ENCODE measurements around the gene FARS2. TPM values are rescaled to one million over a fixed set of nuclear protein-coding genes. Genes with fewer than 3 reads are reported as not detected.

FARS2 gene
- total and polyA plus RNA-seq, 2 of the 13 experiments (the other 11 are each of a cell fraction or from before 2014, with no cell fraction given): 15.4 to 26.0 TPM

DNA sequence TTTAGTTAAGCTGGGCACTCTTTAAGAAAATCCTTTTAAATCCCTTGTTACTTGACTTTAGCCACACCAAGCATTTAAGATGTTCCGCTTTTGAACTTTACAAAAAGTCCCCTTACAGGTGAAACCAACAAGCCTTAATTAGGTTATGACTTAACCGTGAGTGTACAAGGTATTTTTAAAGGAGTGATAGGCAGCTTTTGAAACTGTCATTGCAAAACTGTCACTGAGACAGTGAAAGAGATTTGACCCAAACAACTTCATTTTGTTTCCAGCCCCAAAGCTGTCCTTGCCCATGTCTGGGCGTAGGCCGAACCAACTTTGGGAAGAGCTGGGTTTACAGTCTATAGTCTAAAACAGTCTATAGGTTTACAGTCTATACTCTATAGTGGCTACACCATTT lies 305.4 kb downstream of the FARS2 start:
- Histone ChIP-seq H3K9me3 (ENCODE audit: low read length) (no peaks in the 10 kb centered on the region), H3K27me3 (ENCODE audit: control insufficient read depth in 1 of 2, insufficient read depth in 2 of 2, low read length in 2 of 2) (no peaks in the 10 kb centered on the region), H4K20me1 (ENCODE audit: insufficient read depth, low read length) (no peaks in the 10 kb centered on the region), H3K79me2 (ENCODE audit: insufficient read depth, low read length) (no peaks in the 10 kb centered on the region), H3K36me3 (replicated peaks in 1 of 2; ENCODE audit: control insufficient read depth in 1 of 2, insufficient read depth in 2 of 2, low read length in 2 of 2) (no peaks in the 10 kb centered on the region), H3K4me2 (ENCODE audit: low read depth, low read length) (no peak overlapping the region), H3K4me1 (ENCODE audit: insufficient read depth, low read length) (peaks cover 11% of the 10 kb centered on the region; the same call in 1 of the 2 replicates), H3K4me3 (replicated peaks in 1 of 3; ENCODE audit: insufficient read depth in 1 of 3, low read depth in 2 of 3, low read length in 3 of 3) (no peak overlapping the region), H2AFZ (ENCODE audit: low read length) (no peak overlapping the region), H3K27ac (ENCODE audit: extremely low read length, insufficient read depth, low read length) (no peak overlapping the region), H3K9ac (ENCODE audit: insufficient read depth, low read depth, low read length) (no peak overlapping the region)
- DNase-seq (ENCODE audit: low spot score) (no peak), FAIRE-seq (no peak), ATAC-seq (no peak)
- in situ Hi-C loops (cut with HindIII; ENCODE audit: extremely low pct_ligation_motif_present, low pct_unique_long_range_greater_than_20kb) (no loop called here), intact Hi-C loops (cut with micrococcal nuclease; ENCODE audit: unreplicated experiment) (no loop called here)
- POLR2A ChIA-PET: no interaction called here
- WGBS (ENCODE audit: low lambda C conversion rate): 99% methylated on average over 4 of the region's 4 CpGs
- CTCF ChIA-PET (ENCODE audit: low intra/inter-chr PET ratio, low total read pairs): no interaction called here
- no TSS peak for BruUV-seq (replicated peaks)
- TF ChIP-seq, protein P1, sequence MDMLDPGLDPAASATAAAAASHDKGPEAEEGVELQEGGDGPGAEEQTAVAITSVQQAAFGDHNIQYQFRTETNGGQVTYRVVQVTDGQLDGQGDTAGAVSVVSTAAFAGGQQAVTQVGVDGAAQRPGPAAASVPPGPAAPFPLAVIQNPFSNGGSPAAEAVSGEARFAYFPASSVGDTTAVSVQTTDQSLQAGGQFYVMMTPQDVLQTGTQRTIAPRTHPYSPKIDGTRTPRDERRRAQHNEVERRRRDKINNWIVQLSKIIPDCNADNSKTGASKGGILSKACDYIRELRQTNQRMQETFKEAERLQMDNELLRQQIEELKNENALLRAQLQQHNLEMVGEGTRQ (IDR thresholded peaks at IDR 0.05; ENCODE audit: low read depth, low read length): no peak
- TF ChIP-seq, protein P1 (CRISPR knock-in tag; IDR thresholded peaks at IDR 0.05; ENCODE audit: borderline replicate concordance): no peak
- no peak for TF ChIP-seq U2AF1 (optimal IDR thresholded peaks at IDR 0.05; ENCODE audit: low read depth, low read length)
- TF ChIP-seq KDM5B (CRISPR knock-in tag; IDR thresholded peaks at IDR 0.05; ENCODE audit: borderline replicate concordance): no peak
- no peak for TF ChIP-seq RARG (CRISPR knock-in tag; IDR thresholded peaks at IDR 0.05; ENCODE audit: low read depth)
- no peak for TF ChIP-seq POLR2G (IDR thresholded peaks at IDR 0.05; ENCODE audit: low read depth, low read length)
- no peak for TF ChIP-seq ZNF501 (CRISPR knock-in tag; IDR thresholded peaks at IDR 0.05)
- TF ChIP-seq, protein P2, sequence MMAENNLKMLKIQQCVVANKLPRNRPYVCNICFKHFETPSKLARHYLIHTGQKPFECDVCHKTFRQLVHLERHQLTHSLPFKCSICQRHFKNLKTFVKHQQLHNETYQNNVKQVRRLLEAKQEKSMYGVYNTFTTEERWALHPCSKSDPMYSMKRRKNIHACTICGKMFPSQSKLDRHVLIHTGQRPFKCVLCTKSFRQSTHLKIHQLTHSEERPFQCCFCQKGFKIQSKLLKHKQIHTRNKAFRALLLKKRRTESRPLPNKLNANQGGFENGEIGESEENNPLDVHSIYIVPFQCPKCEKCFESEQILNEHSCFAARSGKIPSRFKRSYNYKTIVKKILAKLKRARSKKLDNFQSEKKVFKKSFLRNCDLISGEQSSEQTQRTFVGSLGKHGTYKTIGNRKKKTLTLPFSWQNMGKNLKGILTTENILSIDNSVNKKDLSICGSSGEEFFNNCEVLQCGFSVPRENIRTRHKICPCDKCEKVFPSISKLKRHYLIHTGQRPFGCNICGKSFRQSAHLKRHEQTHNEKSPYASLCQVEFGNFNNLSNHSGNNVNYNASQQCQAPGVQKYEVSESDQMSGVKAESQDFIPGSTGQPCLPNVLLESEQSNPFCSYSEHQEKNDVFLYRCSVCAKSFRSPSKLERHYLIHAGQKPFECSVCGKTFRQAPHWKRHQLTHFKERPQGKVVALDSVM (CRISPR knock-in tag; IDR thresholded peaks at IDR 0.05): no peak
- TF ChIP-seq HNRNPL (IDR thresholded peaks at IDR 0.05; ENCODE audit: low read depth, low read length): no peak
- TF ChIP-seq, protein P3, sequence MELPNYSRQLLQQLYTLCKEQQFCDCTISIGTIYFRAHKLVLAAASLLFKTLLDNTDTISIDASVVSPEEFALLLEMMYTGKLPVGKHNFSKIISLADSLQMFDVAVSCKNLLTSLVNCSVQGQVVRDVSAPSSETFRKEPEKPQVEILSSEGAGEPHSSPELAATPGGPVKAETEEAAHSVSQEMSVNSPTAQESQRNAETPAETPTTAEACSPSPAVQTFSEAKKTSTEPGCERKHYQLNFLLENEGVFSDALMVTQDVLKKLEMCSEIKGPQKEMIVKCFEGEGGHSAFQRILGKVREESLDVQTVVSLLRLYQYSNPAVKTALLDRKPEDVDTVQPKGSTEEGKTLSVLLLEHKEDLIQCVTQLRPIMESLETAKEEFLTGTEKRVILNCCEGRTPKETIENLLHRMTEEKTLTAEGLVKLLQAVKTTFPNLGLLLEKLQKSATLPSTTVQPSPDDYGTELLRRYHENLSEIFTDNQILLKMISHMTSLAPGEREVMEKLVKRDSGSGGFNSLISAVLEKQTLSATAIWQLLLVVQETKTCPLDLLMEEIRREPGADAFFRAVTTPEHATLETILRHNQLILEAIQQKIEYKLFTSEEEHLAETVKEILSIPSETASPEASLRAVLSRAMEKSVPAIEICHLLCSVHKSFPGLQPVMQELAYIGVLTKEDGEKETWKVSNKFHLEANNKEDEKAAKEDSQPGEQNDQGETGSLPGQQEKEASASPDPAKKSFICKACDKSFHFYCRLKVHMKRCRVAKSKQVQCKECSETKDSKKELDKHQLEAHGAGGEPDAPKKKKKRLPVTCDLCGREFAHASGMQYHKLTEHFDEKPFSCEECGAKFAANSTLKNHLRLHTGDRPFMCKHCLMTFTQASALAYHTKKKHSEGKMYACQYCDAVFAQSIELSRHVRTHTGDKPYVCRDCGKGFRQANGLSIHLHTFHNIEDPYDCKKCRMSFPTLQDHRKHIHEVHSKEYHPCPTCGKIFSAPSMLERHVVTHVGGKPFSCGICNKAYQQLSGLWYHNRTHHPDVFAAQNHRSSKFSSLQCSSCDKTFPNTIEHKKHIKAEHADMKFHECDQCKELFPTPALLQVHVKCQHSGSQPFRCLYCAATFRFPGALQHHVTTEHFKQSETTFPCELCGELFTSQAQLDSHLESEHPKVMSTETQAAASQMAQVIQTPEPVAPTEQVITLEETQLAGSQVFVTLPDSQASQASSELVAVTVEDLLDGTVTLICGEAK (IDR thresholded peaks at IDR 0.05): no peak
- TF ChIP-seq, protein P3 (CRISPR knock-in tag; IDR thresholded peaks at IDR 0.05): no peak
- TF ChIP-seq ATF1 (CRISPR knock-in tag; IDR thresholded peaks at IDR 0.05): no peak
- no peak for TF ChIP-seq SP140L (CRISPR knock-in tag; IDR thresholded peaks at IDR 0.05; ENCODE audit: borderline replicate concordance)

All from HepG2 (cell line).